GM12801 (cell line): ENCODE results near the gene TPRG1.

ENCODE experiments used
- TF ChIP-seq, protein P1 (sequence below): IDR thresholded peaks from one replicate; pipeline ENCODE4 v1.5.1; 2011; ENCODE audit warnings: control low read depth; ENCODE audit not compliant: insufficient read length; ENCODE audit errors: extremely low read depth

TPRG1 gene

DNA sequence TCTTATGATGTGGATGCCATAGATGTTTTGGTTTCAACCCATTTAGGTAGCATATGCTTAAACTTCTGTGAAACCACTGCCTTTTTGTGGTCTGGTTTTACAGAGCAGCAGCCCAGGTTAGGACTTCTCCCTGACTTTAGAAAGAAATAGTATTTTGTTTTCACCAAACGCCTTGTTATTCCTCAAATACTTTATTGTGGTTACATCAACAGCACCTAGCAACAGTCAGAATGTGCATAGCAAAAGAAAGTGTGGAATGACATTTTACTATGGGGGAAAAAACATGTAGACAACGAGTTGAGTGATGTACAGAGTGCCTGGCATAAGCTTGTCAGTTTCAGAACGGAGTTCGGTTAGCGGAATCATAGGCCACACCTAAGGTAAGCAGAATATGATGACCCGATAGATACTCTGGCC, 159.2 kb downstream of the TPRG1 start:
- TF ChIP-seq, protein P1, sequence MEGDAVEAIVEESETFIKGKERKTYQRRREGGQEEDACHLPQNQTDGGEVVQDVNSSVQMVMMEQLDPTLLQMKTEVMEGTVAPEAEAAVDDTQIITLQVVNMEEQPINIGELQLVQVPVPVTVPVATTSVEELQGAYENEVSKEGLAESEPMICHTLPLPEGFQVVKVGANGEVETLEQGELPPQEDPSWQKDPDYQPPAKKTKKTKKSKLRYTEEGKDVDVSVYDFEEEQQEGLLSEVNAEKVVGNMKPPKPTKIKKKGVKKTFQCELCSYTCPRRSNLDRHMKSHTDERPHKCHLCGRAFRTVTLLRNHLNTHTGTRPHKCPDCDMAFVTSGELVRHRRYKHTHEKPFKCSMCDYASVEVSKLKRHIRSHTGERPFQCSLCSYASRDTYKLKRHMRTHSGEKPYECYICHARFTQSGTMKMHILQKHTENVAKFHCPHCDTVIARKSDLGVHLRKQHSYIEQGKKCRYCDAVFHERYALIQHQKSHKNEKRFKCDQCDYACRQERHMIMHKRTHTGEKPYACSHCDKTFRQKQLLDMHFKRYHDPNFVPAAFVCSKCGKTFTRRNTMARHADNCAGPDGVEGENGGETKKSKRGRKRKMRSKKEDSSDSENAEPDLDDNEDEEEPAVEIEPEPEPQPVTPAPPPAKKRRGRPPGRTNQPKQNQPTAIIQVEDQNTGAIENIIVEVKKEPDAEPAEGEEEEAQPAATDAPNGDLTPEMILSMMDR: no peak

DNA sequence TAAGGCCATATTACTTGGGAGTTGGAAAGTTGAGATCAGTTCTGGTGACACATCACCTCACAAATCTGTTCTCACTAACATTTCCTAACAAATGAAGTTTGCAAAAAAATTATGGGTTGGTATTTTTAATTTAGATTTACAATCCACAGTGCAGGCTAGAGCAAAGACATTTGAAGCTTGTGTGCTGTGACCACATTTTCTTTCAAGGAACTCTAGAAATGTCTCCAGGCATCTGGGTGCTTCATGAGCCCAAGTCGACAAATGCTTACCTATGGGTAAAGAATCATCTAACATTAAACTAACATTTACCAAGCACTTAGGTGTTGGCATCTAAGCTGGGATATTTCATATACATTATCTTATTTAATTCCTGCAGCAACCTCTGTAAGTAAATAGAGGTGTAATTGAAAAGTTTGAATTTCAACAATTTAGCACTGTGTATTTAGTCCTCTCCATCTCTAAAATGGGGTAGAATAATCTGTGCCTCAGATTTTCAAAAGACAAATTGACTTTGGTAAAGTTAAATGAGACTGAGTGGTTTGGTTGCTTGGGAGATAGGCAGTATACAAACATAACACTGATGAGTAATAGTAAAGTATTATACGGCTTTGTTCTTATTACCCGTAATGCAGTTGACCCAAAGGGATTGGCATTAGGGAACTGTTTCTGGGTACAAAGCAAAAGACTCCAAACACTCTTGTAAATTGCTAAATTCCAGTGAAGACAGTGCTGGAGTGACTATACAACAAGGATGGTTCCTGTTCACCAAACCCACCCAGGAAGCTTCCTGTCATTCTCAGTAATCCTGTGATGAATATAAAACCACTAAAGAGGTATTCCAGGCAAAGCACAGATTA, 162.5 kb downstream of the TPRG1 start:
- TF ChIP-seq, protein P1: no peak

DNA sequence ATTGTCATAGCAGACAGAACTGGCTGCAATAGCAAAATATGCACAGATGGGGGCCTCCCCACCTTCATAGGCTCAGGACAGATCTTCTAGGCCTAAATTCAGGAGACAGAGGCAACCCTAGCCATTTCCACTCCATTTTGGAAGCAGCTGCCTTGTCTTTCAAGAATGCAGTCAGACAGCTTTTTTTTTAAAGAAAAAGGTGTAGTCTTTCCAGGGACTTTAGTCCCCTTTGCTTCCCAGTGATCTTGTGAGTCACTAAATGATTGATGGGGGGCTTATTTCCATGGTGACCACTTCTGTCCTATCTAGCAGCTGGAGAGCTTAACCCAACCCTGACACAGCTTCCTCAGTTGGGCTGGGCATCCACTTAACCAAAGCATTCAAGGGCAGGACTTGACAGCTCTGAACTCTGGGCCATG, 165.9 kb downstream of the TPRG1 start:
- TF ChIP-seq, protein P1: no peak

DNA sequence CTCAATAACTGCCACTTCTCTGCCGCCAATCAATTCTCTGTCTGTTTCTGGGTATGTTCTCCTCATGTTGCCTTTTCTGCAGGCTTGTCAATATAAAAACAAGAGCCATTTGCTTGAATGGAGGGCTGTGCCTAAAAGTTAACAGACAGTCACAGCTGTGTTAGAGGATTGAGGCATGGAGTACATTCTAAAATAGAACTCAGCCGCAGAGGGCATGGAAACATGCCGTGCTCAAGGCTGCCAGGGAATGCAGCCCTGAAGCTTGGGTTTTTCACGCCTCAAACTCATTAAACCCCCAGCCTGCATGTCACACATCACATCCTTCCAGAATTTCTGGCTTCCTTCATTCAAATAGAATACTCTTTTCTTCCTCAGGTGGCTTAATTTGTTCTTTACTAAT, 166.6 kb downstream of the TPRG1 start:
- TF ChIP-seq, protein P1: no peak

GRCh38 chr3:189339996-189340395, 168.2 kb downstream of the TPRG1 start:
- TF ChIP-seq, protein P1: no peak

GRCh38 chr3:189340680-189341460, 169.1 kb downstream of the TPRG1 start:
- TF ChIP-seq, protein P1: no peak

DNA sequence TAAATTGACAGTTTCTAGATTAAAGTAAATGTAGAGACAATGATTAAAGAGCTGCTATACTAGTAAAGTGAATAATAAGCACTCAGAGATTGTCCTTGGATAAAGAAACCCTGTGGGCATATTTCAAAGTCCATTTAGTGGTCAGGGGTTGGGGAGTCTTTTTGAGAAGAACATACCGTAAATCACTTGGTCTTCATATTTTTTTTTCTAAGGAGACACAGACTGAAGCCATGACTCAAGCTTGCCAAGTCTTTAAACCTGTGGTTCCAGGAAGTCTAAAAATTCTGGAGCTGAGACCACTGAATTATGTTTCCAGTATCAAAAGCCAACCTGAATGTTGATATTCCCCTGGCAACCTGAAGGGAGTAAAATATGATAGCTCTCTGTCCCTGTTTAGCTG, 171.0 kb downstream of the TPRG1 start:
- TF ChIP-seq, protein P1: no peak
